ENCODE data around the gene UBN1. TPM values are rescaled to one million over a fixed set of nuclear protein-coding genes. Genes with fewer than 3 reads are reported as not detected.

UBN1 gene
- total RNA-seq, 4 donors from 2014 or later: 12.3 to 22.7 (median 19.6) TPM

- 93 to 94% methylated on average over 38 to 45 of the region's 45 CpGs for WGBS, 2 donors
- DNase-seq: no peak
- intact Hi-C loops (cut with DNase I): no loop called here
- no peak overlapping the region for H3K27ac ChIP-seq
- H3K4me1 ChIP-seq: peaks cover 0 to 13% (median 0%) of the 10 kb centered on the region in 3 donors
- TF ChIP-seq POLR2A (IDR thresholded peaks at IDR 0.05): no peak
- TF ChIP-seq, protein P1, sequence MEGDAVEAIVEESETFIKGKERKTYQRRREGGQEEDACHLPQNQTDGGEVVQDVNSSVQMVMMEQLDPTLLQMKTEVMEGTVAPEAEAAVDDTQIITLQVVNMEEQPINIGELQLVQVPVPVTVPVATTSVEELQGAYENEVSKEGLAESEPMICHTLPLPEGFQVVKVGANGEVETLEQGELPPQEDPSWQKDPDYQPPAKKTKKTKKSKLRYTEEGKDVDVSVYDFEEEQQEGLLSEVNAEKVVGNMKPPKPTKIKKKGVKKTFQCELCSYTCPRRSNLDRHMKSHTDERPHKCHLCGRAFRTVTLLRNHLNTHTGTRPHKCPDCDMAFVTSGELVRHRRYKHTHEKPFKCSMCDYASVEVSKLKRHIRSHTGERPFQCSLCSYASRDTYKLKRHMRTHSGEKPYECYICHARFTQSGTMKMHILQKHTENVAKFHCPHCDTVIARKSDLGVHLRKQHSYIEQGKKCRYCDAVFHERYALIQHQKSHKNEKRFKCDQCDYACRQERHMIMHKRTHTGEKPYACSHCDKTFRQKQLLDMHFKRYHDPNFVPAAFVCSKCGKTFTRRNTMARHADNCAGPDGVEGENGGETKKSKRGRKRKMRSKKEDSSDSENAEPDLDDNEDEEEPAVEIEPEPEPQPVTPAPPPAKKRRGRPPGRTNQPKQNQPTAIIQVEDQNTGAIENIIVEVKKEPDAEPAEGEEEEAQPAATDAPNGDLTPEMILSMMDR (IDR thresholded peaks at IDR 0.05): no peak
- no peaks in the 10 kb centered on the region for H3K9me3 ChIP-seq
- no peak overlapping the region for H3K4me3 ChIP-seq
- no peaks in the 10 kb centered on the region for H3K27me3 ChIP-seq
- peaks cover 59 to 100% (median 79%) of the 10 kb centered on the region in 3 donors for H3K36me3 ChIP-seq
Observed at GRCh38 chr16:4884972-4885874, 37.9 kb downstream of the UBN1 start.

DNA sequence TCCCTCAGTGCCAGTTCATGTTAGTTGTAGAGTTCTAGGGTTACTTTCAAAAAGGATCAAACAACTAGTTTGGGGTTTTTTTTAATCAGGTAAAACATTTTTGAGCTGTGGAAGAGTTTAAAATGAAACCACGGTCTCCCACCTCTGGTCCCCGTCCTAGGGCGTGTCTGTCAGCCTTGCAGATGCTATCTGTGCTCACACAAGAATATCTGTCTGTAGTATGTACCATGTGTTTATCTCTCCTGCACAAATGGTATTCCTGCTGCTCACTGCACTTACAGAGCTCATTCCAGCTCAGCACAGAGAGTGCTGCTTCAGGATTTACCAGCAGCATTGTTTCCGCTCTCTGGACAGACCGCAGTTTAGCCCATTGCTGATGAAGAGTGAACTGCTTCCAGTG, 38.9 kb downstream of the UBN1 start:
- Histone ChIP-seq H3K4me3 (no peak overlapping the region), H3K36me3 (peaks cover 62 to 100% (median 70%) of the 10 kb centered on the region in 3 donors), H3K9me3 (no peaks in the 10 kb centered on the region), H3K27me3 (no peaks in the 10 kb centered on the region), H3K27ac (no peak overlapping the region), H3K4me1 (peaks cover 0 to 13% (median 0%) of the 10 kb centered on the region in 3 donors)
- no peak for DNase-seq
- intact Hi-C loops (cut with DNase I): no loop called here
- 98% methylated on average over 5 of the region's 5 CpGs for WGBS, 2 donors
- TF ChIP-seq, protein P1 (IDR thresholded peaks at IDR 0.05): no peak
- TF ChIP-seq POLR2A (IDR thresholded peaks at IDR 0.05): no peak

DNA sequence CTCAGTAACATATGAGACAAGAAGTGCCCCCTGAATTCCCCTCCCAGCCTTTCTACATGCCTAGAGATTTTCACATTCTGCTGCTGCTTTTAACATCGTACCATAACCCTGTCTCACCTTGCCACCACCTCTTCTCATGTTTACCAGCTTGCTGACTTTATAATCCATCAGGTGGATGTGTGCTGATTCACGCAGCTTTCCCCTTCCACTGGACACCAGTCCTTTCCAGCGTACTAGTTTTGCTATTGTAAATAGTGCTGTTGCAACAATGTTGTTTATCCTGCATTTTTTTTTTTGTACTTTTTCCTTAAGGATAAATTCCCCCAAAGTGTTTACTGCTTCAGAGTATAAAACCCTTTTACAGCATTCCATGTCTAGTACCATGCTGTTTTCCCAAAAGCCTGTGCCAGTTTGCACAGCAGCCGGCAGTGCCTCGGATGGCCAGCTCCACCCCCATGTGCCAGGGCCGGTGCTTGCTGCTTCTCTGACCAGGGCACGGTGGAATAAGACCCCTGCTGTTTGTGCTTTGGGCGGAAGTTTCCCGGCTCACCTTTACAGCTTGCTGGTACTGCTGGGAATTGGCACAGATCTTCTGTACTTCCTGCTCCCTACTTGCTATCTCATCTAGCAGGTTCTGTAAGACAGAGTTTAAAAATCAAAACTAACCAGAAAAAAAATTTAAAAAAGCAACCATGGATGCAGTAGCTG, 41.3 kb downstream of the UBN1 start:
- no peak overlapping the region for H3K27ac ChIP-seq
- no peaks in the 10 kb centered on the region for H3K9me3 ChIP-seq
- DNase-seq: no peak
- H3K27me3 ChIP-seq: no peaks in the 10 kb centered on the region
- H3K36me3 ChIP-seq: peaks cover 76 to 100% (median 77%) of the 10 kb centered on the region in 3 donors
- TF ChIP-seq, protein P1 (IDR thresholded peaks at IDR 0.05): no peak
- no peak for TF ChIP-seq POLR2A (IDR thresholded peaks at IDR 0.05)
- no peak overlapping the region for H3K4me3 ChIP-seq
- peaks cover 0 to 15% (median 0%) of the 10 kb centered on the region in 3 donors for H3K4me1 ChIP-seq
- WGBS, 2 donors: 78 to 80% methylated on average over 8 to 9 of the region's 9 CpGs
- intact Hi-C loops (cut with DNase I): no loop called here

DNA sequence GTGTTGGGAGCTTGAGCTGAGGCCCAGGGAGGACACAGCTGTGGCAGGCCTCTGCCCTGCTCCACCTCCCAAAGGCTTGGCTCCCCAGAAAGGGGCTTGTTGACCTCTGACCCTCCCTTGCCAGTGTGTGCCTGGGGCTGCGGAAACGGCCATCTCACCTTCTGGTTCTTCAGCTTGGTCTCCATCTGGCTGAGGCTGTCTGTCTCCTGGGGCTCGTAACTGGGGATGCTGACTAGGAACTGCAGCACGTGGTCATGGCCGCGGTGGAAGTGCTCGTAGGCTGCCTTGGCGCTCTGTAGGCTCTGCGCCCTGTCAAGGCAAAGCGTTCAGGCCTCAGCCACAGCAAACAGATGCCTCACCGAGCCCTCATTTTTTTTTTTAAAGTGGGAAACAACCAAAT, 42.7 kb downstream of the UBN1 start:
- Histone ChIP-seq H3K27me3 (no peaks in the 10 kb centered on the region), H3K4me1 (peaks cover 0 to 15% (median 0%) of the 10 kb centered on the region in 3 donors), H3K4me3 (no peak overlapping the region), H3K27ac (no peak overlapping the region), H3K36me3 (peaks cover 72 to 100% (median 77%) of the 10 kb centered on the region in 3 donors), H3K9me3 (no peaks in the 10 kb centered on the region)
- intact Hi-C loops (cut with DNase I): no loop called here
- no peak for DNase-seq
- TF ChIP-seq POLR2A (IDR thresholded peaks at IDR 0.05): no peak
- TF ChIP-seq, protein P1 (IDR thresholded peaks at IDR 0.05): no peak
- WGBS, 2 donors: 84 to 86% methylated on average over 9 to 10 of the region's 11 CpGs

GRCh38 chr16:4890686-4891085, 43.4 kb downstream of the UBN1 start:
- intact Hi-C loops (cut with DNase I): no loop called here
- Histone ChIP-seq H3K36me3 (peaks cover 72 to 100% (median 77%) of the 10 kb centered on the region in 3 donors), H3K27ac (no peak overlapping the region), H3K4me3 (no peak overlapping the region), H3K27me3 (no peaks in the 10 kb centered on the region), H3K9me3 (no peaks in the 10 kb centered on the region), H3K4me1 (peaks cover 0 to 15% (median 0%) of the 10 kb centered on the region in 3 donors)
- TF ChIP-seq, protein P1 (IDR thresholded peaks at IDR 0.05): no peak
- TF ChIP-seq POLR2A (IDR thresholded peaks at IDR 0.05): no peak
- 94% methylated on average over 11 to 12 of the region's 16 CpGs for WGBS, 2 donors
- DNase-seq: no peak

All from esophagus squamous epithelium (tissue), 5 donors.